Prostate gland (tissue), 2 donors: ENCODE measurements around the gene AGAP2.

Experiments used
- CTCF ChIP-seq, 4 experiments: fragments of 200-600 bp in 2 of 4; fragments of 450-650 bp in 2 of 4; sonication (generic) in 2 of 4; IDR thresholded peaks; 1 replicate in 3 of 4; 2 replicates in 1 of 4; pipeline ENCODE4 v1.5.1; 2016 to 2019; ENCODE audit warnings: antibody characterized with exemption in 4 of 4, mild to moderate bottlenecking in 2 of 4, moderate library complexity in 2 of 4
- POLR2AphosphoS5 ChIP-seq: sonication (generic); formaldehyde crosslinking; IDR thresholded peaks from one replicate; pipeline ENCODE4 v1.6.1; 2017; ENCODE audit warnings: antibody characterized with exemption

- TF ChIP-seq CTCF (IDR thresholded peaks at IDR 0.05) (no peak), POLR2AphosphoS5 (no peak)
Observed at GRCh38 chr12:57695770-57696432, 42.6 kb downstream of the AGAP2 start.
